HCT116 (cell line): ENCODE measurements around the gene IFI30. TPM values are rescaled to one million over a fixed set of nuclear protein-coding genes. Genes with fewer than 3 reads are reported as not detected.

Source experiments
- ATAC-seq: fragments of 200-7000 bp; cut with Tn5 transposase; 2 replicates; pipeline ENCODE4 v1.9.1; 2020; ENCODE audit warnings: mild to moderate bottlenecking, moderate library complexity
- BruUV-seq: library from RNA; stranded (reverse); fragments of 400-500 nt; replicated peaks from 2 replicates; lab custom pipeline; 2021; lab: Mats Ljungman, UMichigan
- CTCF ChIA-PET: fragments of 300-600 bp; sonication (Branson Sonifier 250); formaldehyde crosslinking; loops from one replicate; lab custom pipeline; 2021; ENCODE audit warnings: antibody characterized with exemption; lab: Charles Lee
- POLR2A ChIA-PET: fragments of 300-600, 350-600 bp; sonication (Branson Sonifier 250); formaldehyde crosslinking; loops from one replicate; lab custom pipeline; 2021; ENCODE audit warnings: antibody characterized with exemption; lab: Charles Lee
- RAD21 ChIA-PET, 2 experiments: fragments of 300-600 bp; sonication (Branson Sonifier 250); formaldehyde crosslinking; loops; one replicate each; lab custom pipeline; 2023; ENCODE audit warnings: low total read pairs in 2 of 2; ENCODE audit not compliant: uncharacterized antibody in 2 of 2, unreplicated experiment in 2 of 2, low non-redundant PET in 1 of 2; lab: Charles Lee
- DNase-seq: peaks from one replicate; pipeline ENCODE4 v3.0.0-alpha.2; 2010; ENCODE audit warnings: low read depth, low spot score
- H2AFZ ChIP-seq: fragments of 200-600 bp; shearing (Covaris generic), sonication (generic); 2 replicates; pipeline ENCODE4 v1.6.1; 2017; ENCODE audit warnings: low read depth, mixed run types, mixed read lengths, antibody characterized with exemption, low read length; ENCODE audit not compliant: poor library complexity, severe bottlenecking
- H3K27ac ChIP-seq: 2 replicates; pipeline ENCODE4 v1.5.1; 2012; ENCODE audit warnings: low read depth, low read length
- H3K27me3 ChIP-seq: fragments of 200-600 bp; sonication (generic); 2 replicates; pipeline ENCODE4 v1.6.1; 2016; ENCODE audit warnings: mixed run types, low read length, mixed read lengths; ENCODE audit not compliant: insufficient read depth
- H3K36me3 ChIP-seq, 2 experiments: fragments of 200-500 bp in 1 of 2; fragments of 200-600 bp in 1 of 2; sonication (Bioruptor generic) in 1 of 2; sonication (generic) in 1 of 2; 2 replicates each; pipeline versions ENCODE4 v1.5.1 to v1.6.1; 2014 to 2016; ENCODE audit warnings: low read length in 2 of 2, inconsistent platforms in 1 of 2, mixed read lengths in 1 of 2, mixed run types in 1 of 2; ENCODE audit not compliant: insufficient read depth in 2 of 2, control insufficient read depth in 1 of 2
- H3K4me1 ChIP-seq, 2 experiments: fragments of 200-600 bp in 1 of 2; sonication (generic) in 1 of 2; 2 replicates each; pipeline versions ENCODE4 v1.5.1 to v1.6.1; 2012 to 2017; ENCODE audit warnings: low read length in 2 of 2, inconsistent platforms in 1 of 2, mild to moderate bottlenecking in 1 of 2, mixed read lengths in 1 of 2, mixed run types in 1 of 2, moderate library complexity in 1 of 2; ENCODE audit not compliant: insufficient read depth in 2 of 2, control insufficient read depth in 1 of 2
- H3K4me2 ChIP-seq: fragments of 200-600 bp; sonication (generic); 2 replicates; pipeline ENCODE4 v1.6.1; 2017; ENCODE audit warnings: mixed run types, low read length, mixed read lengths
- H3K4me3 ChIP-seq, 2 experiments: fragments of 200-600 bp in 1 of 2; sonication (generic) in 1 of 2; replicated peaks in 1 of 2; 2 replicates each; pipeline ENCODE4 v1.5.1; 2011 to 2016; ENCODE audit warnings: low read length in 2 of 2, control low read depth in 1 of 2, low read depth in 1 of 2, mild to moderate bottlenecking in 1 of 2, mixed read lengths in 1 of 2, mixed run types in 1 of 2
- H3K79me2 ChIP-seq: fragments of 200-600 bp; sonication (generic); 2 replicates; pipeline ENCODE4 v1.6.1; 2017; ENCODE audit warnings: mild to moderate bottlenecking, mixed run types, low read length, moderate library complexity, mixed read lengths; ENCODE audit not compliant: insufficient read depth
- H3K9ac ChIP-seq: fragments of 200-600 bp; sonication (generic); 2 replicates; pipeline ENCODE4 v1.6.1; 2016; ENCODE audit warnings: low read length, mixed read lengths
- H3K9me2 ChIP-seq: fragments of 200-600 bp; sonication (generic), shearing (Covaris generic); 2 replicates; pipeline ENCODE4 v1.6.1; 2017; ENCODE audit warnings: mixed run types, mild to moderate bottlenecking, moderate library complexity; ENCODE audit not compliant: insufficient read depth
- H3K9me3 ChIP-seq, 2 experiments: fragments of 200-500 bp in 1 of 2; fragments of 200-600 bp in 1 of 2; sonication (Bioruptor generic) in 1 of 2; sonication (generic) in 1 of 2; 2 replicates each; pipeline ENCODE4 v1.6.1; 2014 to 2017; ENCODE audit warnings: low read length in 2 of 2, mixed read lengths in 2 of 2, inconsistent platforms in 1 of 2, low read depth in 1 of 2, mild to moderate bottlenecking in 1 of 2, mixed run types in 1 of 2, moderate library complexity in 1 of 2; ENCODE audit not compliant: control insufficient read depth in 1 of 2, insufficient read depth in 1 of 2
- H4K20me1 ChIP-seq: fragments of 200-600 bp; sonication (generic), shearing (Covaris generic); 2 replicates; pipeline ENCODE4 v1.6.1; 2017; ENCODE audit warnings: mixed run types, mild to moderate bottlenecking, moderate library complexity; ENCODE audit not compliant: insufficient read depth
- ATF3 ChIP-seq: IDR thresholded peaks from 2 replicates; pipeline ENCODE4 v1.6.1; 2012
- CTCF ChIP-seq, 3 experiments: fragments of 200-600 bp in 1 of 3; sonication (generic) in 1 of 3; IDR thresholded peaks in 2 of 3; conservative IDR thresholded peaks in 1 of 3; 2 replicates each; pipeline ENCODE4 v1.5.1; 2012 to 2017; ENCODE audit warnings: low read depth in 2 of 3, low read length in 2 of 3, antibody characterized with exemption in 1 of 3, borderline replicate concordance in 1 of 3, control low read depth in 1 of 3, mild to moderate bottlenecking in 1 of 3, mixed read lengths in 1 of 3, mixed run types in 1 of 3, moderate library complexity in 1 of 3; ENCODE audit not compliant: insufficient read depth in 1 of 3
- EGR1 ChIP-seq: IDR thresholded peaks from 2 replicates; pipeline ENCODE4 v1.6.1; 2012; ENCODE audit warnings: low read depth
- ELF1 ChIP-seq: IDR thresholded peaks from 2 replicates; pipeline ENCODE4 v1.6.1; 2012; ENCODE audit warnings: low read depth, borderline replicate concordance
- EZH2phosphoT487 ChIP-seq: fragments of 200-600 bp; IDR thresholded peaks from 2 replicates; pipeline ENCODE4 v1.6.1; 2018; ENCODE audit warnings: antibody characterized with exemption, borderline replicate concordance
- FOSL1 ChIP-seq: IDR thresholded peaks from 2 replicates; pipeline ENCODE4 v1.6.1; 2012; ENCODE audit warnings: low read depth
- MAX ChIP-seq: IDR thresholded peaks from 2 replicates; pipeline ENCODE4 v1.6.1; 2012
- POLR2A ChIP-seq: IDR thresholded peaks from 2 replicates; pipeline ENCODE4 v1.7.0; 2011; ENCODE audit warnings: borderline replicate concordance; ENCODE audit not compliant: insufficient read depth, insufficient read length; ENCODE audit errors: extremely low read depth
- RAD21 ChIP-seq: IDR thresholded peaks from 2 replicates; pipeline ENCODE4 v1.6.1; 2012; ENCODE audit warnings: low read depth, mild to moderate bottlenecking
- REST ChIP-seq: IDR thresholded peaks from 2 replicates; pipeline ENCODE4 v1.6.1; 2012; ENCODE audit warnings: low read depth
- SP1 ChIP-seq: IDR thresholded peaks from 2 replicates; pipeline ENCODE4 v1.6.1; 2012; ENCODE audit warnings: low read depth
- SRF ChIP-seq: IDR thresholded peaks from 2 replicates; pipeline ENCODE4 v1.6.1; 2012; ENCODE audit warnings: low read depth
- TCF7L2 ChIP-seq: IDR thresholded peaks from 2 replicates; pipeline ENCODE4 v1.7.0; 2011; ENCODE audit warnings: borderline replicate concordance, inconsistent platforms; ENCODE audit not compliant: insufficient read depth, insufficient read length; ENCODE audit errors: extremely low read depth
- YY1 ChIP-seq: IDR thresholded peaks from 2 replicates; pipeline ENCODE4 v1.6.1; 2011; ENCODE audit warnings: low read length, low read depth, moderate library complexity, mild to moderate bottlenecking; ENCODE audit not compliant: insufficient replicate concordance; ENCODE audit errors: extremely low read depth
- ZBTB33 ChIP-seq: IDR thresholded peaks from 2 replicates; pipeline ENCODE4 v1.6.1; 2011; ENCODE audit warnings: mild to moderate bottlenecking, low read length, moderate library complexity; ENCODE audit not compliant: insufficient replicate concordance; ENCODE audit errors: extremely low read depth
- ZFX ChIP-seq: fragments of 450-650 bp; IDR thresholded peaks from 2 replicates; pipeline ENCODE4 v1.6.1; 2017
- ZNF274 ChIP-seq: fragments of 200-500 bp; sonication (Bioruptor generic); IDR thresholded peaks from 2 replicates; pipeline ENCODE4 v1.6.1; 2014; ENCODE audit warnings: mild to moderate bottlenecking, low read depth, low read length, inconsistent platforms
- intact Hi-C: fragments of 100-400 bp; cut with micrococcal nuclease; formaldehyde crosslinking; loops from 2 replicates; pipeline ENCODE4 v1.10.0; 2022
- total RNA-seq: library from RNA; stranded (reverse); gene quantifications from one replicate; pipeline ENCODE4 v1.2.1, GENCODE V29; 2021; ENCODE audit not compliant: unreplicated experiment

Gene IFI30
- total RNA-seq, 1 experiment from 2014 or later, result 64.6 TPM

- Histone ChIP-seq H4K20me1 (no peaks in the 10 kb centered on the region), H3K4me2 (no peak overlapping the region), H3K4me1 (no peaks in the 10 kb centered on the region), H3K27ac (0 out of 2 replicates have a peak overlapping the region, but pooled peaks have one; percentile 14), H3K9me2 (no peaks in the 10 kb centered on the region), H3K4me3 (no peak overlapping the region), H2AFZ (no peak overlapping the region), H3K9me3 (no peaks in the 10 kb centered on the region), H3K79me2 (no peaks in the 10 kb centered on the region), H3K9ac (no peak overlapping the region), H3K36me3 (peaks cover 20 to 34% of the 10 kb centered on the region in 2 experiments; a peak in 3 of 4 replicates), H3K27me3 (no peaks in the 10 kb centered on the region)
- BruUV-seq, result no TSS peak
- ChIA-PET POLR2A (no interaction called here), RAD21 (no interaction called here), CTCF (interaction anchor here (1.6 to 2.0 kb wide), 2 partner anchors 26 to 55 kb away, joined by 6 to 24 read pairs; partner anchors contain the start of gene MPV17L2)
- intact Hi-C loops, result no loop called here
- DNase-seq (no peak), ATAC-seq (no peak)
- TF ChIP-seq TCF7L2, result no peak
- no peak for TF ChIP-seq ATF3
- no peak for TF ChIP-seq MAX
- no peak for TF ChIP-seq SP1
- TF ChIP-seq SRF, result no peak
- no peak for TF ChIP-seq ZNF274
- no peak for TF ChIP-seq ELF1
- TF ChIP-seq POLR2A, result no peak
- no peak for TF ChIP-seq YY1
- TF ChIP-seq ZBTB33, result no peak
- TF ChIP-seq ZFX, result no peak
- no peak for TF ChIP-seq REST
- TF ChIP-seq RAD21, result no peak
- no peak for TF ChIP-seq CTCF (IDR thresholded peaks at IDR 0.05 in 2 of 3, conservative IDR thresholded peaks at IDR 0.05 in 1 of 3; ENCODE audit: borderline replicate concordance in 1 of 3, insufficient read depth in 1 of 3, low read depth in 2 of 3, low read length in 2 of 3)
- no peak for TF ChIP-seq FOSL1
- TF ChIP-seq EGR1, result no peak
- TF ChIP-seq EZH2phosphoT487, result no peak
Observed at GRCh38 chr19:18167011-18167410, 6.6 kb upstream of the IFI30 start.
